ENCODE measurements around the gene STAT4.

The STAT4 gene

DNA sequence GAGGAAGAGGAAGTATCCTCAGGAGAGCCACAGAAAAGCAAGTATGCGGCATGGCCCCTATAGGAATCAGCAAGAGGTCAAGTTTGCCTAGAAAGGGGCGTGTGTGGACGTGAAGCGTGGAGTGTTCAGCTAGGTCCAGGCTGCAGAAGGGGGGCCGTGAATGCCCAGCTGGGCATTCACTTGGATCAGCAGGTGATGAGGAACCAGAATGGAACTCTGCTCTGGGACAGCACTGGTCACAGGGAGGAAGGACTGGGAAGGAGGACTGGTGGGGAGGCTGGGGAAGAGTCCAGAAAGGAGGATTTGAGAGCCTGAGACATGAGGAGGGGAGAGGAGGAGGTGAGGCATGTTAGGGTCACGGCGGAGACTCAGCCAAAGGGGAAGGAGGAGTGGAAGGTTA, 156.6 kb downstream of the STAT4 start:
- ATAC-seq (no peak), DNase-seq (no peak)

DNA sequence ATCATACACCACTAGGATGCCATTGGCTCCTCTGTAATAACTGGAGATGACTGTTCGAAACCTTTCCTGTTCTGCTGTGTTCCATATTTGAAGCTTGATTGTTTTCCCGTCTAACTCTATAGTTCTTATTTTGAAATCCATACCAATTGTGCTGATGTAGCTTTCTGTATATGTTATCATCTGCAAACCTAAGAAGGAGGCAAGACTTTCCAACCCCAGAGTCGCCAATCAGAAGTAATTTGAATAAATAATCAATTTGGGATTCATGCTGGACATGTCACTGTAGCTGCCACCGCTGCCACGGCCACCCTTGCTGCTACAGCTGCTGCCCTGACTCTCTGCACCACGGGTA, 157.5 kb downstream of the STAT4 start:
- ATAC-seq: no peak
- no peak for DNase-seq

DNA sequence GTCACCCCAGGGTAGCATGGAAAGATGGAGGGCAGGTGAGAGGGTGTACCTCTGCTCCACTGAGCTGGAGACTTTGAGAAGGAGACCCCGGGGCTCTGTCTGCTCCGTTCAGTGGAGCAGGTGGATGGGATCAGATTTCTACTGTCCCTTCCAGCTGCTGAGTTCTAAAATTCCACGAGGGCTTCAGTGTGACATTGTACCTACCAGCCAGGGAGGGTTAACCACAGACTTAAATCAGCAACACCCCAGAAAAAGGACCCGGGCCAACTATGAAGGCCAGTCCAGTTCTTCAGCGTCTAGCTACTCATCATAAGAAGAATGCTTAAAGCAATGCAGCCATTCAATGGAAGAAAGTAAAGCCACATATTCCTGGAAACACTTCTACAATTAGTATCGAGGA, 160.7 kb downstream of the STAT4 start:
- DNase-seq (no peak), ATAC-seq (no peak)

- ATAC-seq: no peak
Observed at GRCh38 chr2:190988910-190989309, 161.9 kb downstream of the STAT4 start.

GRCh38 chr2:190987938-190988337, 162.9 kb downstream of the STAT4 start:
- ATAC-seq (no peak), DNase-seq (no peak)

More at GRCh38 chr2:190988910-190989309, 161.9 kb downstream of the STAT4 start:
- no peak for DNase-seq

DNA sequence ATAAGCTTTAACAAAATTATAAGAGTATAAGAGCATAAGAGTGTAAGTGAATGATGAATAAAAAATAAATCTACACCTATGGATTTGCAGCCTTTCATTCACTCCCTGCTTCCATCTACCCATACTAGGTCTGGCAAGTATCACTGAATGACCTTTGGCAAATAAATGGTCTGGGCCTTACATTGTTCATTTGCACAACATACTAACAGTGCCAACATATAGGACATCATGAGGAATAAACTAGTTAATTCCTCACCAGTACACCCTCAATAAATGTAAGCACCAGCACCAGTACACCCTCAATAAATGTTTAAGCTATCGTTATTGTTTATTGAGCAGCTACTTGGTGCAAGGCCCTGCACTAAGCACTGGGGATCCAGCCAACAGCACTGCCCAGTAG, 163.7 kb downstream of the STAT4 start:
- ATAC-seq: no peak
- no peak for DNase-seq

- no peak for ATAC-seq
- DNase-seq: no peak
Observed at GRCh38 chr2:190986221-190986953, 164.4 kb downstream of the STAT4 start.

DNA sequence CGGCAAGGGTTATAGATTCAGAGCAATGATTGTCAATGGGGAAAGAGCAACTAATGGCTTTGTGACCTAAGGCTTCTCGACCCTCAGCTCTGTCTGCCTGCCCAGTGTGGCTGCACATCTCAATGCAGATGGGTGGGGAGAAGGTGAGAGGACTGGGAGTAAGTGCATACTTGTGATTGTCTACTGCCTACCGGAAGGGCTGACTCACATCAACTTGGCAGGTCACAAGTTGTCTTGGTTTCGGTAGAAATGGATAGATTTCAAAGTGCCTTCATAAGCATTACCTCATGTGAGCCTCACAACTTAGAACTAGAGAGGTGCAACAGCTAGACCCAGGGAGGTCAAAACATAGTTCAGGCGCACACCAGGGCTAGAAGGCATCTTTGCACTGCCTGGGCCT, 166.2 kb downstream of the STAT4 start:
- ATAC-seq (peak; percentile 85), DNase-seq (no peak)

GRCh38 chr2:190982262-190983034, 168.3 kb downstream of the STAT4 start:
- DNase-seq: no peak
- ATAC-seq: no peak

DNA sequence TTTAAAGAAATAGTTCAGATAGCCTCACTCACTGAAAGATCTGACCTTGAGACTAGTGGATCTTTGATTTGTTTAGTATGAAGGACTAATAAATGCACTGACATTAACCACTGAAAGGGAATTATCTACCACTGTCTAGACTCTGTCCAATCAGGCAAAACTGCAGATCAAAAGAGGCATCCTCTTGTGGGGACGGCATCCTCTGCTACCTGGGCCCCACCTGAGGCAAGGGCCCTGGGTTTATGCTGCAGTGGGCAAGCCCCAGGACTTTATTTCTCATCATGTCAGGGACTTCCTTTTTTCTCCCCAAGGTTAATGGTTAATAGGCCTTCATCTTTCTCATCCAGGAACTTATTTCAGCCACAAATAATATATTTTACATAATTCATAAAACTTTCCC, 169.1 kb downstream of the STAT4 start:
- ATAC-seq: no peak
- DNase-seq: no peak

GRCh38 chr2:190981333-190981732, 169.5 kb downstream of the STAT4 start:
- DNase-seq (no peak), ATAC-seq (no peak)

DNA sequence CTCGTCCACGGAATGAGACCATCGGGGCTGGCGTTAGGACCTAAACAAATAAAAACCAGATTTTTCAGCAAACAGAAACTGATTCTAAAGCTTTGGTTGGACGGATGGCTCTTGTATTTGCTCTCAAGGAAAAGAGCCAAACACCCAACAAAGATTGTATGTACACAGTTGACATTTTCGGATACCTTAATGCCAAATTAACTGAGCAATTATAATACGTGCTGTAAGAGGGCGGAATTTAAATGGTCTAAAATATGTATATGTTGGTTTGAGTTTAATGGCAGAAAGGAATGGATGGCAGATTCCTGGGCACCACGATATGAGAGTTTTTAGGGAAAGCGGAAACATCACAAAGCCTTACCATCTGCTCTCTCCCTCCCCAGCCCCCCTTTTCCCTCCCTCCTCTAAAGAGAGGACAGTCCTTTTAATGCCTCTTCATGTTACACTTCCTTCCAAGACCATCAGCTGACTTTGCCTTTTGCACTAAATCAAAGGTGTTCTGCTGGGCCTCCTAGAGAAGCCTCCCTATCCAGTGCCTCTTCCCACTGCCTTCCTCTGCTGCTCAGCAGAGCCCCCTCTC, 170.1 kb downstream of the STAT4 start:
- ATAC-seq: no peak

DNA sequence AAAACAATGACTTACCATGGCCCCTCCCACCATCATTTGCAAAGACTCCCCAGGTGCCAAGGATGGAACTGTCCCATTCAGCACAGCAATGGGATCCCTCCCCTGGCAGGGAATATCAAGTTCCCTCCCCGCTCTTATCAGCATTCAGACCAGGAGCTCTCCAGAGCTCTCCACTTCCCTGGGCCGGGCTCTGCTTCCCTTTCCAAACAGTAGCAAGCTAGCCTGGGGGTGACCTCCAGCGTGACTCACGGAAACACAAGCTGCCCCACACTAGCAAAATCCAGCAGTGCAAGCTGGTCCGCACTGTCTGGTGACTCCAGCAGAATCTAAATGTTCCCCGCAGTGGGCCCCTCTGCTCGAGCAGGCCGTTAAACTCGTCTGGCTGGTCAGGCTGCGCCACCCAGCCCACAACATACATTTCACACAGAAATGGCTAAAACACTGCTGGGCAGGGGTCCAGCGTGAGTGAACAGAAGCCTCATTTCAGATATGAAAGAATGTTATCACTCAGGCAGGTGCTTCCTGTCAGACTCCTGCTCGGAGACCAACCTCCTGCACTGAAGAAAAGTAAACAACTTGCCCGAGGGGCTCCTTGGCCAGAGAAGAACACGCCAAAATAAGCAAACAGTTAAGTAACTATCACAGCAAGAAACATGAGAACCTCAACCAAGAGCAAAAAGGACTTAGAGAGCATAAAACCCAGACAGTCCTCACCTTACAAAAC, 170.7 kb downstream of the STAT4 start:
- DNase-seq (no peak), ATAC-seq (no peak)

More for the DNA sequence above, 170.1 kb downstream of the STAT4 start:
- DNase-seq: no peak
